Brain microvascular endothelial cell (primary cell): ENCODE measurements around the gene POLDIP3.
A peak's percentile ranks its signal among the peaks of the same experiment; 100 is the strongest.
"Not testable (repeated sequence)": the region's sequence is repeated elsewhere in the genome, so short reads cannot be mapped to it uniquely, and the experiment has no call there.

Experiments used
- DNase-seq: peaks from one replicate; pipeline ENCODE4 v3.0.0-alpha.2; 2020
- H3K27ac ChIP-seq: fragments of 250-450 bp; sonication (Bioruptor Pico); 2 replicates; pipeline ENCODE4 v1.5.1; 2020; ENCODE audit warnings: mild to moderate bottlenecking, moderate library complexity
- H3K27me3 ChIP-seq: fragments of 250-450 bp; sonication (Bioruptor Pico); replicated peaks from 2 replicates; pipeline ENCODE4 v1.5.1; 2020; ENCODE audit warnings: mild to moderate bottlenecking
- H3K36me3 ChIP-seq: fragments of 250-450 bp; sonication (Bioruptor Pico); replicated peaks from 2 replicates; pipeline ENCODE4 v1.5.1; 2020; ENCODE audit warnings: mild to moderate bottlenecking
- H3K4me3 ChIP-seq: 2 replicates; pipeline ENCODE4 v1.5.1; 2011; ENCODE audit warnings: low read depth, mild to moderate bottlenecking, control low read depth, low read length, moderate library complexity
- in situ Hi-C: cut with HindIII; loops from 2 replicates; pipeline ENCODE4 v1.10.0; 2017; ENCODE audit warnings: low sequenced_read_pairs, low pct_ligation_motif_present
- TF ChIP-seq, protein P1 (sequence below): IDR thresholded peaks from 2 replicates; pipeline ENCODE4 v1.5.1; 2011; ENCODE audit warnings: low read depth, mild to moderate bottlenecking, moderate library complexity, low read length, control low read depth, inconsistent platforms; ENCODE audit errors: missing control alignments

POLDIP3 gene

DNA sequence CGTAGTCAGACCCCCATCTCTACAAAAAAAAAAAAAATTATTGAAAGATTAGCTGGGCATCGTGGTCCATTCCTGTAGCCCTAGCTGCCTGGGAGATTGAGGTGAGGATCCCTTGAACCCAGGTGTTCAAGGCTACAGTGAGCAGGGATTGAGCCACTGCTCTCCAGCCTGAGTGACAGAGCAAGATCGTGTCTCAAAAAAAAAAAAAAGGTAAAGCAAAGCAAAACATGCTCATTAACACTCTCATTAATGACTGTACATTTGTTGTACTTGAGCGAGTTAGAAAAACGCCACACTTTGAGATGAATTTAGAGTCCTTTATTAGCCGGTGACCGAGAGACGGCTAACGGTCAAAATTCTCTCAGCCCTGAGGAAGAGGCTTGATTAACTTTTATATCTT, 67.1 kb downstream of the POLDIP3 start:
- Histone ChIP-seq H3K36me3 (no peaks in the 10 kb centered on the region), H3K27me3 (no peaks in the 10 kb centered on the region), H3K27ac (no peak overlapping the region), H3K4me3 (no peak overlapping the region)
- DNase-seq = no peak
- in situ Hi-C loops = no loop called here
- TF ChIP-seq, protein P1, sequence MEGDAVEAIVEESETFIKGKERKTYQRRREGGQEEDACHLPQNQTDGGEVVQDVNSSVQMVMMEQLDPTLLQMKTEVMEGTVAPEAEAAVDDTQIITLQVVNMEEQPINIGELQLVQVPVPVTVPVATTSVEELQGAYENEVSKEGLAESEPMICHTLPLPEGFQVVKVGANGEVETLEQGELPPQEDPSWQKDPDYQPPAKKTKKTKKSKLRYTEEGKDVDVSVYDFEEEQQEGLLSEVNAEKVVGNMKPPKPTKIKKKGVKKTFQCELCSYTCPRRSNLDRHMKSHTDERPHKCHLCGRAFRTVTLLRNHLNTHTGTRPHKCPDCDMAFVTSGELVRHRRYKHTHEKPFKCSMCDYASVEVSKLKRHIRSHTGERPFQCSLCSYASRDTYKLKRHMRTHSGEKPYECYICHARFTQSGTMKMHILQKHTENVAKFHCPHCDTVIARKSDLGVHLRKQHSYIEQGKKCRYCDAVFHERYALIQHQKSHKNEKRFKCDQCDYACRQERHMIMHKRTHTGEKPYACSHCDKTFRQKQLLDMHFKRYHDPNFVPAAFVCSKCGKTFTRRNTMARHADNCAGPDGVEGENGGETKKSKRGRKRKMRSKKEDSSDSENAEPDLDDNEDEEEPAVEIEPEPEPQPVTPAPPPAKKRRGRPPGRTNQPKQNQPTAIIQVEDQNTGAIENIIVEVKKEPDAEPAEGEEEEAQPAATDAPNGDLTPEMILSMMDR = no peak

DNA sequence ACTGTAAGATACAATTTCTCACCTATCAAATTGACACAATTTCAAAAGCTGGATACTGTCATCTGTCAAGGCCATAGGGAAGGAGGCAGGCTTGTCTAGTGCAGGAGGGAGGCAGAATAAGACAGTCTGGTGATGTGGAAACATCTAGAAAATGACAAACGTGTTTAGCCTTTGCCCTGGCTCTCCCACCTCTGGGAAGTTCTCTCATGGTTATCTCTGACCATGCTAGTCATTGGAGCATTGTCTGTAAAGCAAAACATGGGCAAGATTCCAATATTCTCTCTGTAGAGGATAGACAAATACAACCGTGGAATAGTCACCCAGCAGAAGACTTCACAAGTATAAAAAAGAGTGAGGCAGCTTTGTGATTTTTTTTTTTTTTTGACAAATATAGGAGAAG, 70.0 kb downstream of the POLDIP3 start:
- TF ChIP-seq, protein P1 = no peak
- H3K36me3 ChIP-seq = no peaks in the 10 kb centered on the region
- no peak overlapping the region for H3K4me3 ChIP-seq
- H3K27me3 ChIP-seq = no peaks in the 10 kb centered on the region
- H3K27ac ChIP-seq = no peak overlapping the region
- in situ Hi-C loops = no loop called here
- peak; percentile 52 for DNase-seq

DNA sequence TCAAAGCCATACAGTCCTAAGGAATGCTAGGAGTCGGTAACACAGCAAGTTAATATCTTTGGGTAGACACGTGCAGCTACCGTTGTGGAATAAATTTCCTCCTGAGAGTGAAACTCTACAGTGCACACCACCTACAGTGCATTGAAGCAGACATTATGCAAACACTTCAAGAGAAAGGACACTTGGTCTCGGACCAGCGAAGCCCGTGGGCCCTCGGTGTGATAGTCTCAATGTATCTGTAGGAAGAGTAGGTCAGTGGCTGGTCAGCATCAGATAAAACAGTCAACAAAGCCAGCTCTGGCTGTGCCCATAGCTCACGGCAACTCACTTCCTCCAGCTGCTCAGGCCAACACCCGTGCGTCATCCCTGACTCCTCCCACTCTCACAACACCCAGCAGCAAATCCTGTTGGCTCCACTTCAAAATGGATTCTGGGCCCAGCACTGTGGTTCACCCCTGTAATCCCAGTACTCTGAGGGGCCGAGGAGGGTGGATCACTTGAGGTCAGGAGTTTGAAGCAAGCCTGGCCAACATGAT, 75.4 kb downstream of the POLDIP3 start:
- H3K36me3 ChIP-seq, in situ Hi-C loops, H3K4me3 ChIP-seq, H3K27me3 ChIP-seq: not testable (repeated sequence)
- DNase-seq = peak; percentile 31
- peak overlapping the region; percentile 51 for H3K27ac ChIP-seq

DNA sequence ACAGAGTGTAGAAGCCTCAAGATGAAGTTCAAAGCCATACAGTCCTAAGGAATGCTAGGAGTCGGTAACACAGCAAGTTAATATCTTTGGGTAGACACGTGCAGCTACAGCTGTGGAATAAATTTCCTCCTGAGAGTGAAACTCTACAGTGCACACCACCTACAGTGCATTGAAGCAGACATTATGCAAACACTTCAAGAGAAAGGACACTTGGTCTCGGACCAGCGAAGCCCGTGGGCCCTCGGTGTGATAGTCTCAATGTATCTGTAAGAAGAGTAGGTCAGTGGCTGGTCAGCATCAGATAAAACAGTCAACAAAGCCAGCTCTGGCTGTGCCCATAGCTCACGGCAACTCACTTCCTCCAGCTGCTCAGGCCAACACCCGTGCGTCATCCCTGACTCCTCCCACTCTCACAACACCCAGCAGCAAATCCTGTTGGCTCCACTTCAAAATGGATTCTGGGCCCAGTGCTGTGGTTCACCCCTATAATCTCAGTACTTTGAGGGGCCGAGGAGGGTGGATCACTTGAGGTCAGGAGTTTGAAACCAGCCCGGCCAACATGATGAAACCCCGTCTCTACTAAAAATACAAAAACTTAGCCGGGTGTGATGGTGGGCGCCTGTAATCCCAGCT, 77.4 kb downstream of the POLDIP3 start:
- in situ Hi-C loops = not testable (repeated sequence)

DNA sequence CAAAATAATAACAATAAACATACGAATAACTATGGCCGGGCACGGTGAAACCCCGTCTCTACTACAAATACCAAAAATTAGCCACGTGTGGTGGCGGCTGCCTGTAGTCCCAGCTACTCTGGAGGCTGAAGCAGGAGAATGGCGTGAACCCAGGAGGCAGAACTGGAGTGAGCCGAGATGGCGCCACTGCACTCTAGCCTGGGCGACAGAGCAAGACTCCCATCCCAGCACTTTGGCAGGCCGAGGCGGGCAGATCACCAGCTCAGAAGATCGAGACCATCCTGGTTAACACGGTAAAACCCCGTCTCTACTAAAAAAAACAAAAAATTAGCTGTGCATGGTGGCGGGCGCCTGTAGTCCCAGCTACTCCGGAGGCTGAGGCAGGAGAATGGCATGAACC, 78.0 kb downstream of the POLDIP3 start:
- H3K4me3 ChIP-seq = not testable (repeated sequence)

More for the DNA sequence above, 77.4 kb downstream of the POLDIP3 start:
- not testable (repeated sequence) for H3K36me3 ChIP-seq, H3K4me3 ChIP-seq, H3K27me3 ChIP-seq
- H3K27ac ChIP-seq = peak overlapping the region; percentile 59
- peak; percentile 27 for DNase-seq

DNA sequence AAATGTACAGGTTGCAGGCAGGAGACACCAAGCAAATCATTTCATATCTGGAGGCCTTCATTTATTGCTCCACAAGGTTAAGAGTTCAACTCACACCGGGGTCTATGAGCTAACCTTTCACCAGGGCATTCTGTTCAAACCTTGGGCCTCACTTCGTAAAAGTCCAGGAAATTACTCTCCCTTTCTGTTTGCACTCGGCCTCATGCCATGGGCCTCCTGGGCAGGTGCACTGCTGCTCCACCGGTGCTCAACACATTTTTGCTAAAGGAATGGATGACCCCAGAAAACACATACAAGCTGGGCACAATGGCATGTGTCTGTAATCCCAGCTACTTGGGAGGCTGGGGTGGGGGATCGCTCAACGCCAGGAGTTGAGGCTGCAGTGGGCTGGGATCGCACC, 78.5 kb downstream of the POLDIP3 start:
- no peak overlapping the region for H3K27ac ChIP-seq
- H3K36me3 ChIP-seq = no peaks in the 10 kb centered on the region
- no peak for DNase-seq
- no peaks in the 10 kb centered on the region for H3K27me3 ChIP-seq
- TF ChIP-seq, protein P1 = no peak
- H3K4me3 ChIP-seq = no peak overlapping the region
- in situ Hi-C loops = no loop called here

More for the DNA sequence above, 78.0 kb downstream of the POLDIP3 start:
- peak overlapping the region; percentile 59 for H3K27ac ChIP-seq
- in situ Hi-C loops, H3K27me3 ChIP-seq, DNase-seq, H3K36me3 ChIP-seq: not testable (repeated sequence)

DNA sequence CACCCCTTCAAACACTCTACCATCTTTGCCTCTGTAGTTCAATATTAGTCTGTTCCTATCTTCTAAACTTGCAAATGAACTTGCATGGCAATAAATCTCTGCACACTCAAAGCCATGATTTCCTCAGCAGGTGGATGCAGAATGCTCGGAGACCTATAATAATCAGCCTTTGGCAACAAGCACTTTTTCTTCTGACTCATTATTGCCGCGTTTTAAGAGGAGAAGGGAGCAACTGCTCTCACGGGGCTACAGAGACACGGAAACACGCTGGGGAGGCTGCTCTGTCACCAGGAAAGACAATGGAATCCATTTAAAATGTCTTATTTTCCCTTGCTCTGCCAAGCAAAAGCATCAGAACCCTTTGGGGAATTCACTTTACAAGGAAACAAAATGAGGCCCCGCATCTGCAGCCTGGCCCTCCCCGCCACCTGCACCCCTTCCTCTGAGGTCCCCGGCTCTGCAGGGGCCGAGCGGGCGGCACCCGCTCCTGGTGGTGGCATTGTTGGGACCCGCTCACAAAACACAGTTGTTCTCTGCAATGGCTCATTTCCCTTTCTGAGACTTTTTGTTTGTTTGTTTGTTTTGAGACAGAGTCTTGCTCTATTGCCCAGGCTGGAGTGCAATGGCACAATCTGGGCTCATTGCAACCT, 79.5 kb downstream of the POLDIP3 start:
- H3K27me3 ChIP-seq, in situ Hi-C loops, DNase-seq, H3K27ac ChIP-seq, H3K36me3 ChIP-seq, H3K4me3 ChIP-seq: not testable (repeated sequence)
